Stimulated activated CD4-positive, alpha-beta T cell treated with anti-CD3 and anti-CD28 coated beads, Interleukin-1b, Interleukin-23, amount 100 ng/mL, for 24 hours (primary cell): ENCODE measurements around the gene SPECC1.
A peak's percentile ranks its signal among the peaks of the same experiment; 100 is the strongest.
"Not testable (repeated sequence)": the region's sequence is repeated elsewhere in the genome, so short reads cannot be mapped to it uniquely, and the experiment has no call there.

ENCODE experiments used
- DNase-seq, 4 experiments: peaks; one replicate each; pipeline ENCODE4 v3.0.0-alpha.2; 2020; ENCODE audit warnings: low read depth in 4 of 4, low spot score in 1 of 4

The SPECC1 gene

DNA sequence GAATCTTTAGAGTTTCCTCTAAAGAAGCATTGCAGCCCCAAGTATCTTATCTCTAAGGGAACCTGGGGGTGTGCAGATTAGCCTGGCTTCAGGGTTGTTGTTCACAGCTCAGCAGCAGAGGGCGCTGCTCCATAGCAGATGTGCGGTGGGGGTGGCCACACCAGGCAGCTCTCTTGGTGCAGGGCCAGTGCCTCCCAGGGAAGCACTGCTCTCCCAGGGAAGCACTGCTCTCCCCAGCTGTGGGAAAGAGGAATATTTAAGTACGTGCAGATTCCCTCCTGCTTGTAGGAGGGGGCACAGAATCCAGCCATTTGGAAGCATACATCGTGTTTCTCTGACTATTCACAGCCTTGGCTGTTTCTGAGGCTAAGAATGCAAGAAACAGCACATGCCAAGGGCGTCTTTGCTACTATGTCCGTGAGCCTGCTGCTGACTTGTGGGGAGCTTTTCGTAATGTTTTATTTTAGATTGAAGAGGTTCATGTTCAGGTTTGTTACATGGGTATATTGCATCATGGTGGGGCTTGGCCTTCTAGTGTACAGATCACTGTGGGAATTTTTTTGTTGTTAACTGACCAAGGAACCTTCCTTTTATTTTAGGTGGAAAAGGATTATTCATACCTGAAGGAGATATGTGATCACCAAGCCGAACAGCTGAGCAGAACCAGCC is 217.8 kb downstream of the SPECC1 start:
- peak; percentile 61 to 70 (median 64) for DNase-seq

DNA sequence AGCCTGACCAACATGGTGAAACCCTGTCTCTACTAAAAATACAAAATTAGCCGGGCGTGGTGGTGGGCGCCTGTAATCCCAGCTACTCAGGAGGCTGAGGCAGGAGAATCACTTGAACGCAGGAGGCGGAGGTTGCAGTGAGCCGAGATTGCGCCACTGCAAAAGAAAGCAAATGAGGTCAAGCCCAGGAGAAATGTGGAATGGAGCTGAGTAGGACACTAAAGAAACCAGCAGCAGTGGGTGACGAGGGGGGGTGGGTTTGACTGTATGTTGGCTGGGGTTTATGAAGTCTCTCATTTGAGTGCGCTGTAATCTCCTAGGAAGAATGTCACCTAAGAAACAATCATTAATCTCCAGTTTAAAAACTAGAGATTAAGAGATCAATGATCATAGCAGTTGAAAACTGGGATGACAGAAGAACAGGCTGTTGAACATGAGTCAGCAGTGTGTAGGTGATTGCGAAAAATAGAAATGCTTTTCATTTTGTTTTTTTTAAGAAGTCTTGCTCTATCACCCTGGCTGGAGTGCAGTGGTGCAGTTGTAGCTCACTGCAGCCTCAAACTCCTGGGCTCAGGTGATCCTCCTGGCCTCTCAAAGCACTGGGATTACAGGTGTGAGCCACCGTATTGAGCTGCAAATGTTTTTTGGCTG is 218.7 kb downstream of the SPECC1 start:
- DNase-seq = not testable (repeated sequence)

DNA sequence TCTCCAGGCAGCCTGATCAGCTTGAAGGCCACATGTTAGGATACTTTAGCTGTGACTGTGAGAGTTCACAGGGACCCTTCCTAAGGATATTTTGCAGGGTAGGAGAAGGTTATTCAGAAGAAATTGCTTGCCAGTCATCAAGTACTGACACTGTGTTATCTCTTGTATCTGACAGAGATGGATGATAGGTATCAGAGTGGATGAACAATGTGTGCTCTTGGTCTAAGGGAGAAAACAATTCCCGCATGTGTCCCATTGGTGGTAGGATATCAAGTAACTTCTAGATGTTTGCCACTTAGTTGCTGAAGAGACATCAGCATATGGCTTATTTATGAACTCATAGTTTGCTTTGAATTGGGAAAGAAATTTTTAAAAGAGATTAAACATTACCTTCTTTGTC is 219.3 kb downstream of the SPECC1 start:
- no peak for DNase-seq

DNA sequence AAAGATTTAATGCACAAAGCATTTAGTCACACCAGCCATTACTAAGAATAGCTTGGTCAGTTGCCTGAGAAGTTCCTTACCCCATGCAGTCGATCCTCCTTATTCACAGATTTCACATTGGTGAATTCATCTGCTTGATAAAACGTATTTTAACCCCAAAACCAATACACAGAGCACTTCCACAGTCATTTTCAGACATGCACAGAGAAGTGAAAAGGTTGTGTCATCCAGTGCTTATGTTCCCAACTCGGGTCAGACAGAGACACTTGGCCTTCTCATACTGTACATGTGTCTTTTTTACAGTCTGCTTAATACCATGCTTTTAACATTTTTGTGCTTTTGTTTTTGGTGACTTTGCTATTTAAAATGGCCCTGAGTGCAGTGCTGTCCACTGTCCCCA is 219.7 kb downstream of the SPECC1 start:
- no peak for DNase-seq

DNA sequence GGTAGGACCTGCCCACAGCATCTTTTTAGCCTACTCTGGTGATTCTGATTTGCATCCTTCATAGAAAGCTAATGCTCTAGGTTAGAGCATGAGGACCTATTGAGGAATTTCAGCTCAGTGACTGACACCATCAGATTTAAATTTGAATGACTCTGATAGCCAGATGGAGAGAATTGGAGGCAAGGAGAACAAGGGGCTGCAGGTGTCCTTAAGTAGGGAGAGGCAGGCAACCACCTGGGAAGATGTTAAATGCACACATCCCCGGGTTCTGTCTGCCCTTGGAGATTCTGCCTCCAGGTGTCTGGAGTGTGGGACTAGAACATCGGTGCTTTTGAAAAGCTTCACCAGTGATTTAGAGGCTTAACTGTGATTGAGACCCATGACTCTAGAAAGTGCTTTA is 221.8 kb downstream of the SPECC1 start:
- DNase-seq = no peak

DNA sequence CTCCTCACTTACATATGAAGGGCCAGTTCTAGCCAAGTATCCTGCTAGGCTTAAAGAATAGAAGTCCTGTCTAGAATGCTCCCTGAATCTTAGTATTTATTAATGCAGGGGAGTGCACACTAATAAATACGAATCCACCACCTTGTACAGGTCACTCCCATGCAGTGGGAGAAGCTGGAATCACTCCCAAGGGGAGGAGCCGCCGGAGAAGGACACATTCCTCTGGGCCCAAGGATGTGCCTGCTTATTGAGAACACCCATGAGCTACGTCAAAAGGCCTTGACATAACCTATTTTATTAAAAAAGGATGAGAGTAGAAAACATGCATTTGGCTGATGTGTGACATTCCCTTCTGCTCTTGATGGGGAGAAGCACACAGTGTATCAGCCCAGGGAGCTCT is 223.5 kb downstream of the SPECC1 start:
- DNase-seq = no peak

DNA sequence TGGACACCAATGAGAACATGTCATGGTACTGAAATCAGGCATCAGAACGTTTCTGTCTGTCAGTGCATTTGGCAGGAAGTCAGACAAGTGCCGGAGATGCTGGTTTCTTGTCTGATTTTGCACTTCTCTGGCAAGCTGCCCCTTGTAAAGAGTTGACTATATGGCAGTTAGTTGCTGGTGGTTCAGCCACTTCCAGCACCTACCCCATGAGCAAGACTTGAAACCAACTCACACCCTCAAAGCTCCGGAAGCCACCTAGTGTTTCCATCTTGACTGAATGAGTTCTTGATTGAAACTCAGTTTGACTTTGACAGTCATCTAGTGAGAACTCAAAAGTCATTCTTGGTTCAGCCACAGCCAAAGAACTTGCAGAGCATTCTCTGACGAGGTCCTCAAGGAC is 225.1 kb downstream of the SPECC1 start:
- peak in 3 of 4 experiments; percentile 16 to 53 (median 25) for DNase-seq

DNA sequence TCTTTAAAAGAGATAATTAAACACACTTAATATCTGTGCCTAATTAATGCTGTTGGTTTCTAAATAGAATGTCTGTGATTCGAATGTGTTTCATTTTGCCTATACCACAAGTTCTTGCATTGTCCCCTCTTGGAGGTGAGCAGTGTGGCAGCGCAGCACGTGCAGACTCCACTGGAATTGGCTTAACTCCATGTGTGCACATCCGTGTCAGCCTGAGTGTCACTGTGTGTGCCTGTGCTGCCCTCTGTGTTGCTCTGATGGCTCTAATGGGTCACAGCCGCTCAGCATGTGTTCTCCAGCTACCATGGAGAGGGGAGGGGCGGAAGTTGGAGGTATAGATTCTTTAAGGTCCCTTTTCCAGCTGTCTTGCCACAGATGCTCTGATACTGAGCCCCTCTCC is 226.6 kb downstream of the SPECC1 start:
- no peak for DNase-seq

DNA sequence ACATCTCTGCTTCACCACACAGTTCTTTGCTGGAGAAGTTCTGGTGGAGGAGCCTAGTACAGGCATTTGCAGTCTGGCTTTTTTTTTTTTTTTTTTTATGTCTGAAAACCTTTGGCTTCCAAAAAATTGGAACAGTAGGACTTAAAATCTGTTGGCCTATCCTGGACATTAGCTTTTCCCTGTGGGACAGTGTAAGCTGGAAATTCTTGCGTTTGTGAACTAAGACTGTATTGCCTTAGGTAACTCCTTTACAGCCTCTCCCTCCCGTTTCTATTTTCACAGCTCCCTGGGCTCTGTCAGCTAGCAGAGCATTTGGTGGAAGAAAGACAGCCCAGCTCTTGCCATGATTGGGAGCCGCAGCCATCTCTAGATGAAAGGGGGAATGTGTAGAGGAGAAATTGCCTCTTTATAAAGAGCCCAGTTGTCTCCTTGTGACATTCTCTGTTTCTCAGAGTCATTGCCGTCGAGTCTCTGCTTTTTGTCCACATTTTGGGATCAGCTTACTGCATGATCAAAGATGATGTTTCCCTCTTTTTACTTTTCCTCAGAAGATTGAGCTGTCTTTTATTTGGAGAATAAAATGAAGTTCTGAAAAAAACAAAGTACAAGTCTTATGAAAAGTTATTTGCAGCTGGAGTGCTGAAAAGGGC is 227.5 kb downstream of the SPECC1 start:
- no peak for DNase-seq

DNA sequence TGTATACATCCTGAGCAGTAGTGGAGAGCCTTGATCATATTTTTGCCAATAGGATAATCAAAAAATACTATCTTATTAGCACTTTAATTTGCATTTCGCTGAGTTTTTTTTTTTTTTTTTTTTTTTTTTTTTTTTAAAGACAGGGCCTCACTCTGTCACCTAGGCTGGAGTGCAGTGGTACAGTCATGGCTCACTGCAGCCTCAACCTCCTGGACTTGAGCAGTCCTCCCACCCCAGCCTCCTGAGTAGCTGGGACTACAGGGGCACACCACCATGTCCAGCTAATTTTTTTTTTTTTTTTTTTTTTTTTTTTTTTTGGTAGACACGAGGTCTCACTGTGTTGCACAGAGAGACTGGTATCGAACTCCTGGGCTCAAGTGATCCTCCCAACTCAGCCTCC is 230.6 kb downstream of the SPECC1 start:
- DNase-seq = not testable (repeated sequence)

DNA sequence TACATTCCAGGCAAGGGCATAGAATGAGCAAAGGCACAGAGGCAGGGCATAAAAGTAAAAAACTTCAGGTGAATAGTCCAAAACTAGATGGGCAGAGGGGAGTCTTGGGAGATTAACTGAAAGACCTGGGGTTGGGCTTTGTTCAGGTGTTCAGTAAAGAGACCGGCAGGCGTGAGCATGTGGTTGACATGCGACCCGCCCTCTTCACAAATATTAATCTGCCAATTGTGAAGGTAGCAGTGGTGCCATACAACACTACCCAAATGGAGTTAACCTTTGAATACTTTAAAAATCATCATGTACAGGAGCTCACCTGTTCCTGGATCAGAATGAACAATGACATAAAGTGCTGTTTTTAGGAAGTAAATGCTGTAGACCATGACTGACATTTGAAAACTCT is 232.7 kb downstream of the SPECC1 start:
- DNase-seq = no peak

DNA sequence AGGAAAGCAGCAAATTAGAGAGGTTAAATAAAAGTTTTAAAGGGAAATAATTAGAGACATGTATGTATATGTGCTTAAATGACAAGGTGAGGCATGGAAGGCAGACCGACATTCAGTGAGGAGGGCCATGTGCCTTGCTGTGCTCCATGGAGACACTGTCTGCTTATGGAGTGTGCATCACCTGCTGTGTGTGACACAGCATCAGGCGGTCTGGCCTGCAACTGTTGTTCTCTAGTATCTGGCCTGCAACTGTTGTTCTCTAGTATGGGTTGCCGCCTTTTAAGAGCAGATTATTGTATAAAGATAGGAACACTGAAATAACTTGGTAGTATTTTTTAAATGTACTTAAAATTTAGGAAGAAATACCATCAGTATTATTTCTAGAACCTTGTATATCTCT is 233.1 kb downstream of the SPECC1 start:
- no peak for DNase-seq

DNA sequence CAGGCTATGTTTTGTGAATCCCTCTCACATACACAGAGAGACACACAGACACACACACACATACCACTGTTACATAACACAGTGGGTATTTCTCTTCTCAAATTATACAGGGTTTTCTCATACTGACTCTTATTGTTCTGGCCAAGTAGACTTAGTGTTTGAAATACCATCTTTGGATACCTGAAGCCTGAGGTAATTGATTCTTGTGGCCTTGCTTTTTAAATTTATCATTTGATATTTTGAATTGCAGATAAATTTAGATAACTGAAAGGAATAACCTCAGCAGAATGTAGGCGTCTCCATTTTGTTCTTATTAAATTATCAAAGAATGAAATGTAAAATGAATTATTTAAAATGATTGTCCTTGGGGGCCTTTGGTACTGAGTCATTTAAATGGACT is 234.4 kb downstream of the SPECC1 start:
- DNase-seq = no peak

DNA sequence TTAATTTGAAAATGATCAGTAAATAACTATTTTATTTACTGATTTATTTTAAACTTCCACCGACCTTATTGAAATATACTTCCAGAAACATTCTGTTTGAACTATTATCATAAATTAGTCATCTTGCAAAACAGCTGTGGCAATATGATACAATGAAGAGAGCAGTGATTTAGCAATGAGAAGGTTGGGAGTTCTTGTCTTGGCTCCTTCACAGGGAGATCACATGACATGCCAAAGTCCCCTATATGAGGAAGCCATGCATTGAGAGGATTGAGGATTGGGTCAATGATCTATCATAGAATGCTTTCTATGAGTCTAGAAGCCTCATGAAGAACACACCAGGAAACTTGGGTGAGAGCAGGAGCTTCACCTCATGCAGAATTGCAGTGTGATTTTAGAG is 235.5 kb downstream of the SPECC1 start:
- no peak for DNase-seq

DNA sequence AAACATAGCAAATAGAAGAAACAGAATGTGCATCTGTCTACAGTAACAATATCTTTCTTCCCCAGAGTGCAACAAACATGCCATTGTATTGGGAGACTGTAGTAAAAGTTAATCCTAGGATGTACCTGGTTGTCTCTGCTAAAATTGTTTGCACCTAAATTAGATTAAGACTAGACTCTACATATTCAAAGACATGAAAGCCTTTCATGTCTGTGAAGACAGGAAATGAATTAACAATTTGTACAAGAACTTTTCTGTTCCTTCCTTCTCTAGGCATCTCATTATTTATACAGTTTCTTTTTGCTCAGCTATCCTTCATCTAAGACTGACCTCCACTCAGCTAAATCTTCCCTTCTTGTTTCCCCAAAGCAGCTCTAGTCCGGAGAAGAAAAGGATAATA is 237.5 kb downstream of the SPECC1 start:
- DNase-seq = no peak

DNA sequence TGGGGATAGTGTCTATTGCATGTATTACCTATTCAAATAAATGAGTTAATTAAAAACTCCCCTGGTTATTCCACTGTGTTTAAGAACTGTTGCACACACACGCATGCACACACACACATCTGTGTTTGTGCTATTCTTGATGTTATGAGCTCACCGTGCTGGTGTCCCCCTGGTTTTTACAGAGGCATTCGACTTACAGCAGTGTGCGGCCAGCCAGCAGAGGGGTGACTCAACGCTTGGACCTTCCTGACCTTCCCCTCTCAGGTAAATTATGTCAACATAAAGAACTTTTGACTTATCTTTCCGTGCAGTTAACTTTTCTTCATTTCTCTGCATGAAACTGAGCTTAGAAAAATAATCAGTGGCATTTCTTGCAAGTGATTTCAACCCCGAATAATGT is 244.2 kb downstream of the SPECC1 start:
- DNase-seq = no peak

DNA sequence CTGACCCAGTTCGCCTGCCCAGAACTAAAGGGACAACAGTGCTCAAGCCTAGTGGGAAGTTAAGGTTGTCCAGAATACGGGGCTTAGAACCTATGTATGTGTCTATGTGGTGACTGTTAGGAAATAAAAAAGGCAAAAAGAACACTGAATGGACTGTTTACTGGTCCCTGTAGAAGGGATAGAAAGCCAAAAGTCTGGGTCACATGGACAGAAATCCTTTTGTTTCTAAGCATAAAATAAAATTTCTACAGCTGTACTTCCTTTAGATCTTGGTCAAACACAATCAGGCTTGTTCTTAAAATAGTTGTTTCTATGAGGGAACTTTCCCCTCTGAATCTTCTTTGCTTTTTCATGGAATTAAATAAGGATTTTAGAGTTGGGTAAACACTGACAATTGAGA is 245.4 kb downstream of the SPECC1 start:
- DNase-seq = no peak

DNA sequence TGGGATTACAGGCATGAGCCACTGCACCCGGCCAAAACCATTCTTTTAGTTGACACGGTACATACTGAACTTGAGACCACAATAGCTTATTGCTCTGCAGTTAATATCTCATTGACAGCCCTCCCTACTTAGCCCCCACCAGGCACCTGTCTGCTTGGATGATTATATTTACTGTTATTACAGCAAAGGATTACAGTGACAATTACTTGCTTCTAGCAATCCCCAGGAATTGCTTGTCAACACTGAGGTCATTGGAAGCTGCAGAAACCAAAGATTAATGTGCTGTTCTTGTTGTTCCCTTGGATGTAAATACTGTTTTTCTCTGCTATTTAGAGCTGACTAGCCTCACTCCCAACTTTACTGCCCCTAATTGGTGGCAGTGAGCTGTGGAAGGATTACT is 247.0 kb downstream of the SPECC1 start:
- DNase-seq = no peak

DNA sequence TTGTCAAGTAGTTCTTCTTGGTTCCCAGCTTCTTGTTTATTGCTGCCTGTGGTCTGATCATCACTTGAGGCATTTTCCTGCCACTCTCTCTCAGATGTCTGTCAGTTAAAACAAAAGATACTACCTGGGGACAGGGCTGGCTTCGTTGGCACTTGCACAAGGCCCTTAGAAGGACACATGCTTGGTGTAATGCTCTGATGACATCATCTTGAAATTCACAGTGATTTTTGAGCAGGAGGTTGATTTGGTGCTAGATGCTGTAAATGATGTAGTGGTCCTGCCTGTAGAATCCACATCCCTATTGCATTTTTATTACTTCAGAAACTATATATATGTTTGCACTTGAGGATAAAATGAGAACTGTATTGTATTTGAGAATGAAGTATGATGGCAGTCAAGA is 247.8 kb downstream of the SPECC1 start:
- DNase-seq = no peak

DNA sequence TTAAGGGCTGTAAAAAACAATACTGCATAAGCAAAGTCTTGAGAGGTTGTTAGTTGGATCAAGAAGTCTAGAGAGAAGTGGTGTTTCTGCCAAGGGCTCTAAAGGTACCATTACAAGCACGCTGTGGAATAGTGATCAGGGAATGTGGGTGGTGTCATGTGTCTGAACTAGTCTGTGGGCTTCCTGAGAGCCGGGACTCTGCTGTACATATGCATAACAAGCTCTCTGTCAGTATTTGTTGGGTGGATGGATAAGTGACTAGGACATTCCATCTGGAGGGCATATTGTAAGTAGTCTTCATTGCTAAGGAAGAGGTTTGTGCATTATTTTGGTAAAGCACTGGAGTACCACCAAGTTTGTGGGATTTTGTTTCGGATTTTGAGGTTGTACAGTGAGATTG is 248.6 kb downstream of the SPECC1 start:
- no peak for DNase-seq

DNA sequence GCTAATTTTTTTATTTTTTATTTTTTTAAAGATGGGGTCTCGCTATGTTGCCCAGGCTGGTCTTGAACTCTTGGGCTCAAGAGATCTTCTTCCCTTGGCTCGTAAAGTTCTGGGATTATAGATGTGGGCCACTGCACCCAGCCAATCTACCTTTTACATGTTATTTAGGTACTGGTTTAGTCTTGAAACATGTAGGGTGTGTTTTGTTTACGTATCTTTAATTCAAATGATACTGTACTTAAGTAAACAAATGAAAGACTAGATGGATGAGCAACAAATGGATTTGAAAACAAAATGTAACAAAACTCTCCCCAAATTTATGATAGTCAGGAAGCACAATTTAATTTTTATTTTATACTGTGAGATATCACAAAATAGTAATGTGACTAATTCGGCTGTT is 250.5 kb downstream of the SPECC1 start:
- DNase-seq = no peak

DNA sequence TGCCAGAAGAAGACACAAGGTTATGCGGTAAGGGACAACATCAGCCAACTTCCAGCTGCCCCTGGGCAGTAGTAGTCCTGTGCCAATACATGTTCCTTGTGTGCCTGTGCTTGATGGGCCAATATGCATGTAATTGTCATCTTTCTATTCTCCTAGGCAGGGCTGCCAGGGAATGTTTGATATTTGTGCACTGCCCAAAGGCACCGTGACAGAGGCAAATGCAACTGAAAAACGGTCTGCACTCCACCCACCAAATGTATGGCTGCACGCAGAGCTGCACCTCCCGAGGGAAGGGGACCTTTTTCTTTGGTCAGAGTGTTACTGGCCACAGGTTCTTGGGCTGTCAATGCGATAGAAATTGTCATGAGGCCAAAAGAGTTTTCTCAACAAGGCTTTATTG is 251.1 kb downstream of the SPECC1 start:
- no peak for DNase-seq
